Retinal pigment epithelial cell (primary cell): ENCODE results near the gene CYP1A2.

Experiments
- DNase-seq: peaks from one replicate; pipeline ENCODE4 v3.0.0-alpha.2; 2010; ENCODE audit warnings: low read depth
- H3K4me3 ChIP-seq: 2 replicates; pipeline ENCODE4 v1.5.1; 2011; ENCODE audit warnings: mild to moderate bottlenecking, low read length, control low read depth, moderate library complexity
- CTCF ChIP-seq: conservative IDR thresholded peaks from 2 replicates; pipeline ENCODE4 v1.5.1; 2011; ENCODE audit warnings: low read depth, low read length, control low read depth, inconsistent platforms

The CYP1A2 gene

GRCh38 chr15:74723187-74723586, 25.5 kb upstream of the CYP1A2 start:
- no peak for DNase-seq
- no peak overlapping the region for H3K4me3 ChIP-seq
- TF ChIP-seq CTCF: no peak

GRCh38 chr15:74723754-74724334, 24.8 kb upstream of the CYP1A2 start:
- peak; percentile 5 for DNase-seq
- TF ChIP-seq CTCF: no peak
- no peak overlapping the region for H3K4me3 ChIP-seq

- DNase-seq: no peak
- no peak overlapping the region for H3K4me3 ChIP-seq
- TF ChIP-seq CTCF: no peak
These were observed 23.9 kb upstream of the CYP1A2 start for GRCh38 chr15:74724570-74725224.

GRCh38 chr15:74725225-74725774, 23.3 kb upstream of the CYP1A2 start, which contains the start of gene CYP1A1:
Gene CYP1A1 (minus strand): TSS chr15:74725528. CDS start chr15:74723097, 2,431 bp downstream.
- DNase-seq: no peak
- peak within 1 kb of the TSS; percentile 53 for H3K4me3 ChIP-seq
- TF ChIP-seq CTCF: no peak

GRCh38 chr15:74725845-74726773, 22.5 kb upstream of the CYP1A2 start:
- DNase-seq: no peak
- TF ChIP-seq CTCF: no peak
- peak overlapping the region; percentile 53 for H3K4me3 ChIP-seq

GRCh38 chr15:74726774-74727164, 21.9 kb upstream of the CYP1A2 start:
- TF ChIP-seq CTCF: no peak
- DNase-seq: no peak
- no peak overlapping the region for H3K4me3 ChIP-seq
